Measurements from ENCODE around the gene PANK1. TPM values are rescaled to one million over a fixed set of nuclear protein-coding genes. Genes with fewer than 3 reads are reported as not detected.

The PANK1 gene
- total and polyA plus RNA-seq, 2 of the 4 experiments (the other 2 are of a cell fraction): 3.0 to 8.8 TPM

DNA sequence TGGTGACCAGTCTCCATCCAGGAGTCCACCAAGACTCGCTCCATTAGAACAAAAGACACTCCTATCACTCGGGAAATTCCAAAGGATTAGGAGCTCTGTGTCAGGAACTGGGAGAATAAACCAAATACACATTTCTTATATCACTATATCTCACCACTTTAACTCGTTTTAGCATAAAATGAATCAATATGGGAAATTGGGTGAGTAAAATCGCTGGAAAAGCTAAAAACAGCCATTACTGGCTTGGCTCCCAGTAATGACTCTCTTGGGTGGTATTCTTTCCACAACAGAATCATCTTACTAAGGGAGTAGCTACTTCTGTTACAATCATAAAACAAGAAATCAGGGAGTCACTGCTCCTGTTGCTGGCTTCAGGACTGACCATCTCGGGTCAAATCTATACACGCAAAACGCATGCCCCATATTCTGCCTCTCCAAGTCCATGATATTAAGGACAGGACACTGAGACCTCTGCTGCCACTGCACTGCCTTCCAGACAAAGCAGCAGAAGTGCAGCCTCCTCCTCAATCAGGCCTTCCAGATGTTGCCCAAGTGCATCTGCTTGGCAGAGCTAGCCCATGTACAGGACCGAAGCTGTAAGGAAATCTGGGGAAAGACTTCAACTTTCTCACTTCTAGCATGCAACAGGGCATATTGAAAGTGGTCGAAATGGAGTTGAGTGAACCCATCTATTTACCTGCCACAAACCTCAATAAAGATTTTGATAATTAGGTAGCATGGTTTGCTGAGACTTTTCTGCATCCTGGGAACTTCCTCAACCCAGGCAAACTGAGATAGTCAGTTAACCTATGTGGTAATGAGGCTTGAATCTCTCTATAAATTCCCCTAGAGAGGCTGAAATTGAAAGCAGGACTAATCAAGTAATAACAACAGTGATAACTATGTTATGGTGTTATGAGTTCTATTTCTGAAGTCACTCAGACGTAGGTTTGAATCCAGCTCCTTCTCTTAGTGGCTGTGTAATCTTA is 14.4 kb upstream of the PANK1 start:
- intact Hi-C loops (cut with micrococcal nuclease): loop anchor here (5.0 kb wide), 1 partner anchor 43 kb away; the partner anchor contains the start of gene KIF20B
- Histone ChIP-seq H3K9ac (ENCODE audit: low read depth, low read length) (no peak overlapping the region), H2BK20ac (ENCODE audit: low read depth, low read length) (no peak overlapping the region; the same call in 1 of the 2 replicates), H2AK5ac (ENCODE audit: low read depth, low read length) (peak overlapping the region; percentile 48; the same call in 1 of the 2 replicates), H2AK9ac (replicated peaks; ENCODE audit: low read depth, low read length, poor library complexity) (no peak overlapping the region), H3K4me2 (ENCODE audit: low read depth, low read length) (peak overlapping the region; percentile 30), H4K91ac (ENCODE audit: insufficient read depth, low read depth, low read length) (no peak overlapping the region), H2AFZ (replicated peaks; ENCODE audit: low read length, poor library complexity) (peak overlapping the region; percentile 84), H3K9me1 (ENCODE audit: insufficient read depth, low read length) (peaks cover 3% of the 10 kb centered on the region; the same call in 1 of the 2 replicates), H2BK5ac (ENCODE audit: low read depth, low read length, poor library complexity, severe bottlenecking) (peak overlapping the region; percentile 52), H3K4me1 (ENCODE audit: control insufficient read depth, insufficient read depth, low read length) (peaks cover 8% of the 10 kb centered on the region), H3K27me3 (ENCODE audit: control insufficient read depth, insufficient read depth, low read length) (no peaks in the 10 kb centered on the region), H3K27ac (ENCODE audit: insufficient read depth, low read length) (no peak overlapping the region), H4K5ac (ENCODE audit: low read depth, low read length) (no peak overlapping the region), H2BK15ac (ENCODE audit: low read depth, low read length) (no peak overlapping the region; the same call in 2 of the 3 replicates), H3K9me3 (ENCODE audit: control insufficient read depth, insufficient read depth, low read length) (no peaks in the 10 kb centered on the region), H4K20me1 (ENCODE audit: insufficient read depth, low read length) (no peaks in the 10 kb centered on the region), H3K4ac (ENCODE audit: low read depth, low read length) (0 out of 2 replicates have a peak overlapping the region, but pooled peaks have one; percentile 4), H3K14ac (replicated peaks; ENCODE audit: low read depth, low read length) (peak overlapping the region; percentile 8), H3K56ac (ENCODE audit: extremely low read depth, insufficient read depth, low read length) (no peak overlapping the region), H3K36me3 (ENCODE audit: control insufficient read depth, insufficient read depth, low read length) (no peaks in the 10 kb centered on the region), H3K4me3 (ENCODE audit: insufficient read depth, low read depth, low read length) (no peak overlapping the region), H2BK120ac (ENCODE audit: low read depth, low read length) (peak overlapping the region; percentile 30; the same call in 1 of the 2 replicates), H3K79me1 (ENCODE audit: low read depth in 1 of 2, low read length in 2 of 2) (no peaks in the 10 kb centered on the region), H3K18ac (ENCODE audit: low read depth, low read length) (0 out of 2 replicates have a peak overlapping the region, but pooled peaks have one; percentile 1), H3K23ac (ENCODE audit: low read depth, low read length) (0 out of 2 replicates have a peak overlapping the region, but pooled peaks have one; percentile 9), H4K8ac (ENCODE audit: low read depth in 2 of 2, low read length in 2 of 2) (peak overlapping the region in 1 of 2 experiments; percentile 23; a peak in 1 of 4 replicates)
- ATAC-seq (ENCODE audit: low read depth) (peak; percentile 94), DNase-seq (peak; percentile 89)
- POLR2A ChIA-PET (ENCODE audit: unreplicated experiment): no interaction called here
- 78% methylated on average over 3 of the region's 10 CpGs; no CpG with 5 or more reads in 1 of the 2 experiments for WGBS, 2 experiments (ENCODE audit: extremely low coverage in 2 of 2, insufficient read length in 1 of 2)
- dilution Hi-C loops (cut with HindIII; ENCODE audit: low sequenced_read_pairs, unreplicated experiment): no loop called here
- TF ChIP-seq MAFK (IDR thresholded peaks at IDR 0.05; ENCODE audit: low read depth, low read length) (peak; percentile 47; the same call in 1 of the 2 replicates), RCOR1 (IDR thresholded peaks at IDR 0.05; ENCODE audit: insufficient replicate concordance, low read length) (no peak), BHLHE40 (IDR thresholded peaks at IDR 0.05; ENCODE audit: low read depth, low read length) (no peak), MAZ (IDR thresholded peaks at IDR 0.05; ENCODE audit: borderline replicate concordance, low read depth, low read length) (no peak), SMC3 (IDR thresholded peaks at IDR 0.05; ENCODE audit: low read depth, low read length) (no peak), MXI1 (IDR thresholded peaks at IDR 0.05; ENCODE audit: borderline replicate concordance, low read depth, low read length) (no peak)
- TF ChIP-seq, protein P1, sequence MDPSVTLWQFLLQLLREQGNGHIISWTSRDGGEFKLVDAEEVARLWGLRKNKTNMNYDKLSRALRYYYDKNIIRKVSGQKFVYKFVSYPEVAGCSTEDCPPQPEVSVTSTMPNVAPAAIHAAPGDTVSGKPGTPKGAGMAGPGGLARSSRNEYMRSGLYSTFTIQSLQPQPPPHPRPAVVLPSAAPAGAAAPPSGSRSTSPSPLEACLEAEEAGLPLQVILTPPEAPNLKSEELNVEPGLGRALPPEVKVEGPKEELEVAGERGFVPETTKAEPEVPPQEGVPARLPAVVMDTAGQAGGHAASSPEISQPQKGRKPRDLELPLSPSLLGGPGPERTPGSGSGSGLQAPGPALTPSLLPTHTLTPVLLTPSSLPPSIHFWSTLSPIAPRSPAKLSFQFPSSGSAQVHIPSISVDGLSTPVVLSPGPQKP (IDR thresholded peaks at IDR 0.05; ENCODE audit: borderline replicate concordance, low read depth, low read length): no peak
- CTCF ChIA-PET: interaction anchor here (0.5 kb wide), 1 partner anchor 849 kb away, joined by 5 read pairs; no protein-coding TSS in a partner anchor
- BruUV-seq (replicated peaks): no TSS peak
- in situ Hi-C loops (cut with MboI; ENCODE audit: low sequenced_read_pairs): no loop called here

All from IMR-90 (cell line).